Measurements from ENCODE around the gene MUC6.

Gene MUC6

GRCh38 chr11:1013631-1013935, 22.9 kb downstream of the MUC6 start:
- no peak for TF ChIP-seq CTCF (IDR thresholded peaks at IDR 0.05)
- Histone ChIP-seq H3K36me3 (peaks cover 47% of the 10 kb centered on the region), H3K27ac (no peak overlapping the region), H3K4me1 (ENCODE audit: control insufficient read depth in 1 of 2, insufficient read depth in 1 of 2, low read depth in 1 of 2, low read length in 1 of 2) (no peaks in the 10 kb centered on the region), H3K9me3 (no peaks in the 10 kb centered on the region), H3K4me3 (ENCODE audit: low read depth in 1 of 2, low read length in 1 of 2) (no peak overlapping the region), H3K27me3 (no peaks in the 10 kb centered on the region)

- H3K27ac ChIP-seq = no peak overlapping the region
- no peaks in the 10 kb centered on the region for H3K4me1 ChIP-seq (ENCODE audit: control insufficient read depth in 1 of 2, insufficient read depth in 1 of 2, low read depth in 1 of 2, low read length in 1 of 2)
- H3K27me3 ChIP-seq = no peaks in the 10 kb centered on the region
- no peak overlapping the region for H3K4me3 ChIP-seq (ENCODE audit: low read depth in 1 of 2, low read length in 1 of 2)
- H3K9me3 ChIP-seq = no peaks in the 10 kb centered on the region
- H3K36me3 ChIP-seq = peaks cover 53% of the 10 kb centered on the region
- no peak for TF ChIP-seq CTCF (IDR thresholded peaks at IDR 0.05)
Observed at GRCh38 chr11:1012740-1013630, 23.5 kb downstream of the MUC6 start.

- Histone ChIP-seq H3K27me3 (no peaks in the 10 kb centered on the region), H3K27ac (no peak overlapping the region), H3K36me3 (peaks cover 60% of the 10 kb centered on the region), H3K9me3 (no peaks in the 10 kb centered on the region), H3K4me3 (ENCODE audit: low read depth in 1 of 2, low read length in 1 of 2) (no peak overlapping the region), H3K4me1 (ENCODE audit: control insufficient read depth in 1 of 2, insufficient read depth in 1 of 2, low read depth in 1 of 2, low read length in 1 of 2) (no peaks in the 10 kb centered on the region)
- TF ChIP-seq CTCF (IDR thresholded peaks at IDR 0.05) = no peak
Observed at GRCh38 chr11:1012291-1012690, 24.2 kb downstream of the MUC6 start.

GRCh38 chr11:1011320-1011698, 25.2 kb downstream of the MUC6 start:
- H3K4me1 ChIP-seq (ENCODE audit: control insufficient read depth in 1 of 2, insufficient read depth in 1 of 2, low read depth in 1 of 2, low read length in 1 of 2) = no peaks in the 10 kb centered on the region
- H3K4me3 ChIP-seq (ENCODE audit: low read depth in 1 of 2, low read length in 1 of 2) = no peak overlapping the region
- TF ChIP-seq CTCF (IDR thresholded peaks at IDR 0.05) = no peak
- H3K27ac ChIP-seq = no peak overlapping the region
- no peaks in the 10 kb centered on the region for H3K27me3 ChIP-seq
- H3K9me3 ChIP-seq = no peaks in the 10 kb centered on the region
- H3K36me3 ChIP-seq = peaks cover 68% of the 10 kb centered on the region

- Histone ChIP-seq H3K36me3 (peaks cover 74% of the 10 kb centered on the region), H3K4me1 (ENCODE audit: control insufficient read depth in 1 of 2, insufficient read depth in 1 of 2, low read depth in 1 of 2, low read length in 1 of 2) (no peaks in the 10 kb centered on the region), H3K27ac (no peak overlapping the region), H3K27me3 (no peaks in the 10 kb centered on the region), H3K9me3 (no peaks in the 10 kb centered on the region), H3K4me3 (ENCODE audit: low read depth in 1 of 2, low read length in 1 of 2) (no peak overlapping the region)
- no peak for TF ChIP-seq CTCF (IDR thresholded peaks at IDR 0.05)
Observed at GRCh38 chr11:1010551-1011319, 25.8 kb downstream of the MUC6 start.
